Neural cell (in vitro differentiated cells): ENCODE data around the gene ASAP3. TPM values are rescaled to one million over a fixed set of nuclear protein-coding genes. Genes with fewer than 3 reads are reported as not detected.
A peak's percentile ranks its signal among the peaks of the same experiment; 100 is the strongest.

Experiments
- H2AFZ ChIP-seq: fragments of 200-600, 300-800 bp; sonication (generic), shearing (Covaris generic); 2 replicates; pipeline ENCODE4 v1.6.0; 2014; ENCODE audit warnings: low read depth, mild to moderate bottlenecking, antibody characterized with exemption, low read length, moderate library complexity
- H3F3A ChIP-seq: fragments of 200-600 bp; shearing (Covaris generic); 2 replicates; pipeline ENCODE4 v1.6.1; 2016; ENCODE audit warnings: mild to moderate bottlenecking, moderate library complexity, mixed read lengths, antibody characterized with exemption, low read length; ENCODE audit not compliant: insufficient read depth, poor library complexity, severe bottlenecking
- H3K27ac ChIP-seq: fragments of 200-600, 300-800 bp; sonication (generic), shearing (Covaris generic); 2 replicates; pipeline ENCODE4 v1.5.1; 2014; ENCODE audit warnings: mild to moderate bottlenecking, low read length, moderate library complexity
- H3K27me3 ChIP-seq: fragments of 300-800, 200-600 bp; sonication (generic), shearing (Covaris generic); 2 replicates; pipeline ENCODE4 v1.6.0; 2014; ENCODE audit warnings: mild to moderate bottlenecking, low read depth, low read length, moderate library complexity; ENCODE audit not compliant: insufficient read depth
- H3K36me3 ChIP-seq: fragments of 300-800, 200-600 bp; sonication (generic), shearing (Covaris generic); 2 replicates; pipeline ENCODE4 v1.5.1; 2014; ENCODE audit warnings: mild to moderate bottlenecking, antibody characterized with exemption, low read length, moderate library complexity; ENCODE audit not compliant: insufficient read depth
- H3K4me2 ChIP-seq: fragments of 300-800, 200-600 bp; sonication (generic), shearing (Covaris generic); 2 replicates; pipeline ENCODE4 v1.6.0; 2014; ENCODE audit warnings: mild to moderate bottlenecking, low read length
- H3K4me3 ChIP-seq: fragments of 300-800, 200-600 bp; sonication (generic), shearing (Covaris generic); 2 replicates; pipeline ENCODE4 v1.5.1; 2014; ENCODE audit warnings: mild to moderate bottlenecking, low read length, moderate library complexity
- H3K79me2 ChIP-seq: fragments of 200-600 bp; shearing (Covaris generic); replicated peaks from 2 replicates; pipeline ENCODE4 v1.6.0; 2014; ENCODE audit warnings: mild to moderate bottlenecking, low read length, moderate library complexity; ENCODE audit not compliant: insufficient read depth
- H3K9ac ChIP-seq: fragments of 300-800, 200-600 bp; sonication (generic), shearing (Covaris generic); 2 replicates; pipeline ENCODE4 v1.6.1; 2016; ENCODE audit warnings: mild to moderate bottlenecking, low read length, mixed read lengths
- H3K9me2 ChIP-seq: fragments of 200-600 bp; shearing (Covaris generic); 2 replicates; pipeline ENCODE4 v1.6.1; 2016; ENCODE audit warnings: mild to moderate bottlenecking, low read length, mixed read lengths; ENCODE audit not compliant: insufficient read depth
- H3K9me3 ChIP-seq: fragments of 200-600, 300-800 bp; sonication (generic), shearing (Covaris generic); 2 replicates; pipeline ENCODE4 v1.6.1; 2016; ENCODE audit warnings: mild to moderate bottlenecking, mixed run types, low read length, moderate library complexity, mixed read lengths
- H4K20me1 ChIP-seq: fragments of 200-600 bp; shearing (Covaris generic); 2 replicates; pipeline ENCODE4 v1.6.1; 2016; ENCODE audit warnings: mild to moderate bottlenecking, mixed run types; ENCODE audit not compliant: insufficient read depth
- EP300 ChIP-seq: fragments of 450-650 bp; conservative IDR thresholded peaks from 2 replicates; pipeline ENCODE4 v1.6.1; 2014; ENCODE audit warnings: antibody characterized with exemption, mild to moderate bottlenecking, moderate library complexity; ENCODE audit not compliant: poor library complexity, severe bottlenecking
- EZH2 ChIP-seq: fragments of 200-600, 300-800 bp; shearing (Covaris generic), sonication (generic); IDR thresholded peaks from 2 replicates; pipeline ENCODE4 v1.6.1; 2014; ENCODE audit warnings: antibody characterized with exemption, low read length, borderline replicate concordance, mild to moderate bottlenecking; ENCODE audit not compliant: insufficient read depth, poor library complexity, severe bottlenecking
- MXI1 ChIP-seq: fragments of 450-650 bp; conservative IDR thresholded peaks from 2 replicates; pipeline ENCODE4 v1.6.1; 2014; ENCODE audit warnings: antibody characterized with exemption, mild to moderate bottlenecking; ENCODE audit not compliant: poor library complexity, severe bottlenecking
- POLR2AphosphoS5 ChIP-seq: IDR thresholded peaks from 2 replicates; pipeline ENCODE4 v1.6.1; 2012
- RAD21 ChIP-seq: fragments of 450-650 bp; conservative IDR thresholded peaks from 2 replicates; pipeline ENCODE4 v1.6.1; 2014; ENCODE audit warnings: antibody characterized with exemption, mild to moderate bottlenecking, moderate library complexity
- SMC3 ChIP-seq: fragments of 450-650 bp; conservative IDR thresholded peaks from 2 replicates; pipeline ENCODE4 v1.6.1; 2014; ENCODE audit warnings: antibody characterized with exemption, mild to moderate bottlenecking, moderate library complexity; ENCODE audit not compliant: poor library complexity
- TAF1 ChIP-seq: IDR thresholded peaks from 2 replicates; pipeline ENCODE4 v1.6.1; 2012; ENCODE audit warnings: low read depth
- polyA plus RNA-seq: library from polyadenylated mRNA; depleted of rRNA; stranded (reverse); fragments of >200 nt; gene quantifications from 2 replicates; pipeline ENCODE4 v1.2.3, GENCODE V29; 2014
- TF ChIP-seq, protein P1 (sequence below): fragments of 450-650 bp; IDR thresholded peaks from 2 replicates; pipeline ENCODE4 v1.5.1; 2014; ENCODE audit warnings: antibody characterized with exemption, mild to moderate bottlenecking, moderate library complexity; ENCODE audit not compliant: poor library complexity, severe bottlenecking
- TF ChIP-seq, protein P2 (sequence below): IDR thresholded peaks from 2 replicates; pipeline ENCODE4 v1.6.1; 2012; ENCODE audit warnings: borderline replicate concordance

The ASAP3 gene
- polyA plus RNA-seq, 1 donor from 2014 or later, result 24.9 TPM

DNA sequence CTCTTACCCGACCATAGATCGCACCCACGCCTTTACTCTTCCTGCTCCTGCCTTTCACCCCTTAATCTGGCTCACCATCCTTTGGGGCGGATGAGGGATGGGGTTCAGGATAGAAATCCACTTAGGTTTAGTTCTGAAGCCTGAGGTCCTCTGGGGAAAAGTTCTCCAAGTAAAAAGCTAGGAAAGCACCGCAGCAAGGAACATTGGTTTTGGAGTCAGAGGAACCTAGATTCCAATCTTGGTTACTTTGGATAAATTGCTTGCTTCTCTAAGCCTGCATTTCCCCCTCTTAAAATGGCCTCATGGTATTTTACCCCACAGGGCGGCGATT, 988 bp upstream of the ASAP3 start:
- no peaks in the 10 kb centered on the region for H3K9me2 ChIP-seq
- peaks cover 4% of the 10 kb centered on the region for H3K79me2 ChIP-seq
- no peak overlapping the region for H3K9ac ChIP-seq
- no peaks in the 10 kb centered on the region for H3F3A ChIP-seq
- no peaks in the 10 kb centered on the region for H3K36me3 ChIP-seq
- TF ChIP-seq, protein P1, sequence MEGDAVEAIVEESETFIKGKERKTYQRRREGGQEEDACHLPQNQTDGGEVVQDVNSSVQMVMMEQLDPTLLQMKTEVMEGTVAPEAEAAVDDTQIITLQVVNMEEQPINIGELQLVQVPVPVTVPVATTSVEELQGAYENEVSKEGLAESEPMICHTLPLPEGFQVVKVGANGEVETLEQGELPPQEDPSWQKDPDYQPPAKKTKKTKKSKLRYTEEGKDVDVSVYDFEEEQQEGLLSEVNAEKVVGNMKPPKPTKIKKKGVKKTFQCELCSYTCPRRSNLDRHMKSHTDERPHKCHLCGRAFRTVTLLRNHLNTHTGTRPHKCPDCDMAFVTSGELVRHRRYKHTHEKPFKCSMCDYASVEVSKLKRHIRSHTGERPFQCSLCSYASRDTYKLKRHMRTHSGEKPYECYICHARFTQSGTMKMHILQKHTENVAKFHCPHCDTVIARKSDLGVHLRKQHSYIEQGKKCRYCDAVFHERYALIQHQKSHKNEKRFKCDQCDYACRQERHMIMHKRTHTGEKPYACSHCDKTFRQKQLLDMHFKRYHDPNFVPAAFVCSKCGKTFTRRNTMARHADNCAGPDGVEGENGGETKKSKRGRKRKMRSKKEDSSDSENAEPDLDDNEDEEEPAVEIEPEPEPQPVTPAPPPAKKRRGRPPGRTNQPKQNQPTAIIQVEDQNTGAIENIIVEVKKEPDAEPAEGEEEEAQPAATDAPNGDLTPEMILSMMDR, result no peak
- TF ChIP-seq EZH2 (no peak), RAD21 (no peak), POLR2AphosphoS5 (no peak), TAF1 (no peak), MXI1 (no peak), EP300 (no peak), SMC3 (no peak)
- TF ChIP-seq, protein P2, sequence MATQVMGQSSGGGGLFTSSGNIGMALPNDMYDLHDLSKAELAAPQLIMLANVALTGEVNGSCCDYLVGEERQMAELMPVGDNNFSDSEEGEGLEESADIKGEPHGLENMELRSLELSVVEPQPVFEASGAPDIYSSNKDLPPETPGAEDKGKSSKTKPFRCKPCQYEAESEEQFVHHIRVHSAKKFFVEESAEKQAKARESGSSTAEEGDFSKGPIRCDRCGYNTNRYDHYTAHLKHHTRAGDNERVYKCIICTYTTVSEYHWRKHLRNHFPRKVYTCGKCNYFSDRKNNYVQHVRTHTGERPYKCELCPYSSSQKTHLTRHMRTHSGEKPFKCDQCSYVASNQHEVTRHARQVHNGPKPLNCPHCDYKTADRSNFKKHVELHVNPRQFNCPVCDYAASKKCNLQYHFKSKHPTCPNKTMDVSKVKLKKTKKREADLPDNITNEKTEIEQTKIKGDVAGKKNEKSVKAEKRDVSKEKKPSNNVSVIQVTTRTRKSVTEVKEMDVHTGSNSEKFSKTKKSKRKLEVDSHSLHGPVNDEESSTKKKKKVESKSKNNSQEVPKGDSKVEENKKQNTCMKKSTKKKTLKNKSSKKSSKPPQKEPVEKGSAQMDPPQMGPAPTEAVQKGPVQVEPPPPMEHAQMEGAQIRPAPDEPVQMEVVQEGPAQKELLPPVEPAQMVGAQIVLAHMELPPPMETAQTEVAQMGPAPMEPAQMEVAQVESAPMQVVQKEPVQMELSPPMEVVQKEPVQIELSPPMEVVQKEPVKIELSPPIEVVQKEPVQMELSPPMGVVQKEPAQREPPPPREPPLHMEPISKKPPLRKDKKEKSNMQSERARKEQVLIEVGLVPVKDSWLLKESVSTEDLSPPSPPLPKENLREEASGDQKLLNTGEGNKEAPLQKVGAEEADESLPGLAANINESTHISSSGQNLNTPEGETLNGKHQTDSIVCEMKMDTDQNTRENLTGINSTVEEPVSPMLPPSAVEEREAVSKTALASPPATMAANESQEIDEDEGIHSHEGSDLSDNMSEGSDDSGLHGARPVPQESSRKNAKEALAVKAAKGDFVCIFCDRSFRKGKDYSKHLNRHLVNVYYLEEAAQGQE, result no peak
- H3K4me3 ChIP-seq, result peak overlapping the region; percentile 92
- no peak overlapping the region for H2AFZ ChIP-seq
- no peaks in the 10 kb centered on the region for H3K9me3 ChIP-seq
- H4K20me1 ChIP-seq, result no peaks in the 10 kb centered on the region
- no peaks in the 10 kb centered on the region for H3K27me3 ChIP-seq
- H3K27ac ChIP-seq, result no peak overlapping the region
- no peak overlapping the region for H3K4me2 ChIP-seq

DNA sequence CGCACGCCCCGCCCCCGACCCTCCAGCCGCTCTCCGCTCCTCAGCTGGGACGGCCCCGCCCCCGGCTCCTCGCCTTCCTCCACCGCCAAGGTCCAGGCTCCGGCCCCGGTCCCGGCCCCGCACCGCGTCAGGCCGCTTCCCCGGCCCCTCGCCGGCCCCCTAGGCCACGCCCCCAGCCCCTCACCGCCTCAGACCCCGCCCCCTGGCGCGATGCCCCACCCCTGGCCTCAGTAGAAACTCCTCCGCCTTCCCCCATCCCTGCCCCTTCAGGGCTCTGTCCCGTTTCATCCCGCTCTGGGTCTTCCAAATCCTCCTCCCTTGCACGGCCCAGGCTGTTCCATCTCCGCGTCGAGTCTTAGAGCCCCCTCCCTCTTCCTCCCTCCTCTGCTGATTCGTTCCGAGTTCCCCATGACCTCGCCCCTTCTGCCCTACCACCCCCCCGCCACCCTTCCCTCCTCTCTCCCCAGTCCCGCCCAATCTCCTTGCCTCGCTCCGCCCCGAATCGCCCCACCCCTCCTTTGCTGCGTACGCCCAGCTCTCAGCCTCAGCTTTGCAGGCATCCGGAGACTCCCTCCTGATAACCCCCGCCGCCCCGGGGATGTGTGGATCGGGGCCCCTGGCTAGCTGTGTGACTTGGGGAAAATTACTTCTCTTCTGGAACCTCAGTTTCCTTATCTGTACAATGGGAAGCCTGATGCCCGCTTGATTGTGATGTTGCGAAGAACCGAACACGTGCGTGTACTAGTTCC, 448 bp upstream of the ASAP3 start:
- Histone ChIP-seq H3K27me3 (no peaks in the 10 kb centered on the region), H3K9ac (peak overlapping the region; percentile 61), H4K20me1 (no peaks in the 10 kb centered on the region), H3K79me2 (peaks cover 4% of the 10 kb centered on the region), H3K9me2 (no peaks in the 10 kb centered on the region), H3K4me2 (no peak overlapping the region), H3F3A (no peaks in the 10 kb centered on the region), H3K4me3 (peak overlapping the region; percentile 92), H3K27ac (no peak overlapping the region), H3K36me3 (no peaks in the 10 kb centered on the region), H3K9me3 (no peaks in the 10 kb centered on the region), H2AFZ (peak overlapping the region; percentile 51)
- no peak for TF ChIP-seq RAD21
- TF ChIP-seq EP300, result no peak
- no peak for TF ChIP-seq MXI1
- TF ChIP-seq SMC3, result no peak
- TF ChIP-seq, protein P2, result no peak
- TF ChIP-seq TAF1, result no peak
- TF ChIP-seq POLR2AphosphoS5, result no peak
- TF ChIP-seq, protein P1, result no peak
- no peak for TF ChIP-seq EZH2
